Activated CD8-positive, alpha-beta memory T cell treated with anti-CD3 and anti-CD28 coated beads, Interleukin-2, amount 50 U/mL, for 24 hours (primary cell): ENCODE measurements around the gene SIT1.

ENCODE experiments used
- DNase-seq: peaks from one replicate; pipeline ENCODE4 v3.0.0-alpha.2; 2020; ENCODE audit errors: extremely low read depth

Gene SIT1

GRCh38 chr9:35606138-35606504 lies 44.6 kb downstream of the SIT1 start:
- DNase-seq = no peak

- no peak for DNase-seq
Measured at GRCh38 chr9:35605351-35606137, 45.2 kb downstream of the SIT1 start.

- DNase-seq = peak; percentile 39
Measured at GRCh38 chr9:35604578-35605350, 46.0 kb downstream of the SIT1 start, which contains the start of gene TESK1. Gene TESK1, plus strand, starts transcription at chr9:35605262. Its CDS starts 358 bp downstream, at chr9:35605620.

- DNase-seq = peak; percentile 99
Measured at GRCh38 chr9:35603986-35604577, 46.6 kb downstream of the SIT1 start.

GRCh38 chr9:35603506-35603985 lies 47.2 kb downstream of the SIT1 start:
- DNase-seq = no peak

- DNase-seq = no peak
Measured at GRCh38 chr9:35599763-35600604, 50.7 kb downstream of the SIT1 start.
